GM06990 (cell line): ENCODE data around the gene TUBA4A.
"Not testable (repeated sequence)": the region's sequence is repeated elsewhere in the genome, so short reads cannot be mapped to it uniquely, and the experiment has no call there.

Source experiments
- DNase-seq: peaks from one replicate; pipeline ENCODE4 v3.0.0-alpha.2; 2011; ENCODE audit not compliant: insufficient read length; ENCODE audit errors: extremely low read depth
- H3K27me3 ChIP-seq: replicated peaks from 2 replicates; pipeline ENCODE4 v1.6.0; 2011; ENCODE audit warnings: low read length; ENCODE audit not compliant: control insufficient read depth, insufficient read depth
- H3K36me3 ChIP-seq: 2 replicates; pipeline ENCODE4 v1.5.1; 2011; ENCODE audit warnings: low read length; ENCODE audit not compliant: control insufficient read depth, insufficient read depth
- H3K4me3 ChIP-seq: replicated peaks from 2 replicates; pipeline ENCODE4 v1.5.1; 2011; ENCODE audit warnings: low read depth, mild to moderate bottlenecking, control low read depth, low read length
- TF ChIP-seq, protein P1 (sequence below): IDR thresholded peaks from 2 replicates; pipeline ENCODE4 v1.5.1; 2011; ENCODE audit warnings: low read length, control low read depth, mild to moderate bottlenecking, inconsistent platforms; ENCODE audit not compliant: insufficient read depth, poor library complexity, severe bottlenecking

Gene TUBA4A

DNA sequence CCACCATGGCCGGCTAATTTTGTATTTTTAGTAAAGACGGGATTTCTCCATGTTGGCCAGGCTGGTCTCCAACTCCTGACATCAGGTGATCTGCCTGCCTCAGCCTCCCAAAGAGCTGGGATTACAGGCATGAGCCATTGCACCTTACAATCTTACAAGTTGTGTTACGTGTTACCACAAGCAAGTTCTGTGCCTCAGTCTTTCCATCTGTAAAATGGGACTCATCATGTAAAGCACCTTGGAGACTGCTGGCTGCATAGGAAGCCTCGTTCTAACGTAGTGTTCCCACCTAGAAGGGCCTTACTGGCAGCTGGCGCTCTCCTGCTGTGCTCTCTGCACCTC, 35.4 kb upstream of the TUBA4A start:
- H3K4me3 ChIP-seq = no peak overlapping the region
- TF ChIP-seq, protein P1, sequence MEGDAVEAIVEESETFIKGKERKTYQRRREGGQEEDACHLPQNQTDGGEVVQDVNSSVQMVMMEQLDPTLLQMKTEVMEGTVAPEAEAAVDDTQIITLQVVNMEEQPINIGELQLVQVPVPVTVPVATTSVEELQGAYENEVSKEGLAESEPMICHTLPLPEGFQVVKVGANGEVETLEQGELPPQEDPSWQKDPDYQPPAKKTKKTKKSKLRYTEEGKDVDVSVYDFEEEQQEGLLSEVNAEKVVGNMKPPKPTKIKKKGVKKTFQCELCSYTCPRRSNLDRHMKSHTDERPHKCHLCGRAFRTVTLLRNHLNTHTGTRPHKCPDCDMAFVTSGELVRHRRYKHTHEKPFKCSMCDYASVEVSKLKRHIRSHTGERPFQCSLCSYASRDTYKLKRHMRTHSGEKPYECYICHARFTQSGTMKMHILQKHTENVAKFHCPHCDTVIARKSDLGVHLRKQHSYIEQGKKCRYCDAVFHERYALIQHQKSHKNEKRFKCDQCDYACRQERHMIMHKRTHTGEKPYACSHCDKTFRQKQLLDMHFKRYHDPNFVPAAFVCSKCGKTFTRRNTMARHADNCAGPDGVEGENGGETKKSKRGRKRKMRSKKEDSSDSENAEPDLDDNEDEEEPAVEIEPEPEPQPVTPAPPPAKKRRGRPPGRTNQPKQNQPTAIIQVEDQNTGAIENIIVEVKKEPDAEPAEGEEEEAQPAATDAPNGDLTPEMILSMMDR = no peak
- no peak for DNase-seq
- H3K36me3 ChIP-seq = peaks cover 11% of the 10 kb centered on the region
- no peaks in the 10 kb centered on the region for H3K27me3 ChIP-seq

DNA sequence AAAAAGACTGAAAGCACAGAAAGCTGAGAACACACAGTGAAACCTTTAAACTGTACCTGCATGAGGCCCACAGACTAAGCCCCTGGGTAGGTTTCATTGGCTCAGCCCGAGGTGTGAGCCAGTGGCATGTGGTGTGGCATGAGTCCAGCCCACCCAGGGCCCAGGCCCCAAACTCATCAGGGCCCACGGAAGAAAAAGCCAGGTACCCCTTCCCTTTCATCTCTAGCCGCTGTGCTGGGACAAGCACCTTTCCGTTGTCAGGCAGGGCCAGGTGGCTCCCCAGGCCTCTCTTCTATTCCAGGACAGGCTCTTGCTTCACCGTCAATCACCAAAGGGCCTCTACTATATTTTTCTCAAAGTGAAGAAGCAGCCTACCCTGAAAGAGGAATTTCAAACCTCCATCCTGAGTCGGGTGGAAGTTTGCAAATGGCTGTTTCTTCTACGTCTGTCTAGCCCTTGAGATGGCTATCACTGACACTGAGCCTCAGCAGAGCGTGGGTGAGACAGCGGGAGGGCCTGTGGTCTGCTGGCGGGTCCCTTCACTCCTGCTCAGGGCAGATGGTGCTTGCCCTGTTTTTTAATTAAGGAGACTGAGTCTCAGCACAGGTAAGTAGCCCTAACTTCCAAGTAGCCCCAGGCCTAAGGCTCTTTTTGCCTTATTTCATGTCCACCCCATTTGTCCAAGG, 34.0 kb upstream of the TUBA4A start:
- Histone ChIP-seq H3K27me3 (no peaks in the 10 kb centered on the region), H3K36me3 (peaks cover 15% of the 10 kb centered on the region), H3K4me3 (no peak overlapping the region)
- no peak for DNase-seq
- TF ChIP-seq, protein P1 = no peak

GRCh38 chr2:219287116-219287440, 33.4 kb upstream of the TUBA4A start:
- not testable (repeated sequence) for DNase-seq, H3K4me3 ChIP-seq, H3K27me3 ChIP-seq
- H3K36me3 ChIP-seq = peaks cover 19% of the 10 kb centered on the region

DNA sequence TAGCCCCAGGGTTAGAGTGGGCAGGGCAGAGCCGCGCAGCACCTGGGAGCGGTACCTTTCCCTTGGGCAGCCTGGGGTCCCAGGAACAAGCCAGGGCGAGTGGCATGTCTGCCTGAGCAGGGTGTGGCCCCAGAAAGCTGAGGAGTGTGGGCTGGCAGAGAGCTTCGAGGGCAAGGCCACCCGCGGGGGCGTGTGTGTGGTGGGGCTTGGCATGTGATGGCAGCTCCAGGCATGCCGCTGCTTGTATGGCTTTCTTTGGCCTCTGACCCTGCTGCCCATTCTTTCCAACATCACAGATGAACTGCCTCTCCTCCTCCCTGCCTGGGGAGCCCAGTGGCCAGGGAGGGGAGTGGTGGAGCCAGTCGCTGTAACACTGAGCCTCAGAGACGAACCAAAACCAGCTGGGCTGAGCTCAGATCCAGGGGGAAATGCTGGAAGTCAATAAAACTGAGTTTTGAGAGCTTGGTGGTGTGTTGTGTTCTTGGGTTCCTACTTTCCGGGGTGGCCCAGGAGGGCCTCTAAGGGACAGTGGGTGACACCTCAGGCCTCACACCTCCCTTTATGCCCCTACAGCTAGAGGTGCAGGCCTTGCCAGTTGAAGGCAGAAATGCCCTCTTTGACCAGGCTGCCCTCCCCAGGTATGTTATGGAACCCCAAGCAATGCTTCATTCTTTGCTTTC, 32.9 kb upstream of the TUBA4A start:
- Histone ChIP-seq H3K36me3 (peaks cover 20% of the 10 kb centered on the region), H3K4me3 (no peak overlapping the region), H3K27me3 (no peaks in the 10 kb centered on the region)
- TF ChIP-seq, protein P1 = no peak
- no peak for DNase-seq

DNA sequence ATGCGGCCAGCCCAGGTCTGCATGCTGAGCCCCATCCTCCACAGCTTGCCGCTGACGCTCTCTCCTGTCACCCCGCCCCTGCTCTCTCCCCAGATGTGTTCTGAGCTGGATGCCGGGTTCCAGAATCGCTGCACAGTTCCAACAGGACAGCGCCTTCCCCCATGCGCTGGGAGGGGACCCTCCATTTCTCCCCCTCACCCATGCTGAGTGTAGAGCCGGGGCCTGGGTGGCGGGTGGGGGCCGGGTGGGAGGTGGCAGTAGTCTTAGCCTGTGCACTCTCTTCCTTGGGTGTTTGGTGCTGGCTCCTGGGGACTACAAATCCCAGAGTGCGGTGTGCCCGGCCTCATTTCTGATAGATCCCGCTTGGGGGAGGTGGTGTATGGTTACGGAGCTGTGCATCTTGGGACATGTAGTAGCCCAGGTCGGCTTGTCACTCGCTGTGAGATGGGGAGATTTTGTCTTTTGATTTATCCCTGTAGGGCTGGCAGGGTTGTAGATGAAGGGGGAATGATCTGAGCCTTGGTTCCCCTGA, 32.2 kb upstream of the TUBA4A start:
- TF ChIP-seq, protein P1 = no peak
- no peaks in the 10 kb centered on the region for H3K27me3 ChIP-seq
- peaks cover 23% of the 10 kb centered on the region for H3K36me3 ChIP-seq
- no peak for DNase-seq
- H3K4me3 ChIP-seq = no peak overlapping the region

GRCh38 chr2:219285373-219285735, 31.6 kb upstream of the TUBA4A start:
- H3K36me3 ChIP-seq = peaks cover 25% of the 10 kb centered on the region
- H3K4me3 ChIP-seq = no peak overlapping the region
- no peaks in the 10 kb centered on the region for H3K27me3 ChIP-seq
- TF ChIP-seq, protein P1 = no peak
- no peak for DNase-seq
